OCI-LY7 (cell line): ENCODE data around the gene AURKAIP1. TPM values are rescaled to one million over a fixed set of nuclear protein-coding genes. Genes with fewer than 3 reads are reported as not detected.

Experiments
- BruUV-seq: library from RNA; stranded (reverse); fragments of 400-500 nt; replicated peaks from 2 replicates; lab custom pipeline; 2021; lab: Mats Ljungman, UMichigan
- CTCF ChIA-PET: fragments of 300-600 bp; sonication (Branson Sonifier 250); formaldehyde crosslinking; loops from one replicate; lab custom pipeline; 2022; ENCODE audit warnings: antibody characterized with exemption; ENCODE audit not compliant: unreplicated experiment; lab: Charles Lee
- POLR2A ChIA-PET: fragments of 300-600 bp; sonication (Branson Sonifier 250); formaldehyde crosslinking; loops from one replicate; lab custom pipeline; 2022; ENCODE audit warnings: antibody characterized with exemption; lab: Charles Lee
- DNase-seq: peaks from one replicate; pipeline ENCODE4 v3.0.0-alpha.2; 2015; ENCODE audit warnings: low spot score
- H2AFZ ChIP-seq: fragments of 200-600 bp; sonication (generic), shearing (Covaris generic); 2 replicates; pipeline ENCODE4 v1.6.1; 2014; ENCODE audit warnings: mild to moderate bottlenecking, antibody characterized with exemption, low read length, moderate library complexity
- H3K27ac ChIP-seq: fragments of 200-600 bp; sonication (generic); 2 replicates; pipeline ENCODE4 v1.5.1; 2014; ENCODE audit warnings: mixed run types, low read depth, mild to moderate bottlenecking, moderate library complexity, low read length, inconsistent platforms; ENCODE audit not compliant: poor library complexity, severe bottlenecking
- H3K36me3 ChIP-seq: fragments of 200-600 bp; sonication (generic); 2 replicates; pipeline ENCODE4 v1.6.1; 2014; ENCODE audit warnings: mild to moderate bottlenecking, antibody characterized with exemption, low read length, moderate library complexity, mixed read lengths; ENCODE audit not compliant: insufficient read depth
- H3K4me1 ChIP-seq: fragments of 200-600 bp; sonication (generic); 2 replicates; pipeline ENCODE4 v1.5.1; 2014; ENCODE audit warnings: mild to moderate bottlenecking, low read length; ENCODE audit not compliant: insufficient read depth, poor library complexity, severe bottlenecking
- H3K4me2 ChIP-seq: fragments of 200-600 bp; sonication (generic); 2 replicates; pipeline ENCODE4 v1.6.1; 2014; ENCODE audit warnings: mild to moderate bottlenecking, low read length
- H3K4me3 ChIP-seq: fragments of 200-600 bp; sonication (generic); 2 replicates; pipeline ENCODE4 v1.5.1; 2014; ENCODE audit warnings: mild to moderate bottlenecking, low read depth, low read length; ENCODE audit not compliant: poor library complexity, severe bottlenecking
- H3K79me2 ChIP-seq: fragments of 200-600 bp; sonication (generic); 2 replicates; pipeline ENCODE4 v1.6.1; 2016; ENCODE audit warnings: low read depth, mild to moderate bottlenecking, low read length, moderate library complexity, mixed read lengths; ENCODE audit not compliant: insufficient read depth
- H3K9me2 ChIP-seq: fragments of 200-600 bp; sonication (generic); 2 replicates; pipeline ENCODE4 v1.6.1; 2016; ENCODE audit warnings: mild to moderate bottlenecking, low read length, mixed read lengths; ENCODE audit not compliant: insufficient read depth
- H3K9me3 ChIP-seq: fragments of 200-600 bp; sonication (generic); 2 replicates; pipeline ENCODE4 v1.6.1; 2014; ENCODE audit warnings: mild to moderate bottlenecking, mixed run types, low read length, mixed read lengths
- H4K20me1 ChIP-seq: fragments of 200-600 bp; sonication (generic); 2 replicates; pipeline ENCODE4 v1.6.1; 2014; ENCODE audit warnings: mild to moderate bottlenecking, antibody characterized with exemption, low read length, moderate library complexity, mixed read lengths; ENCODE audit not compliant: insufficient read depth
- CTCF ChIP-seq: fragments of 200-600 bp; sonication (generic); conservative IDR thresholded peaks from 2 replicates; pipeline ENCODE4 v1.5.1; 2014; ENCODE audit warnings: mild to moderate bottlenecking, antibody characterized with exemption, low read length, moderate library complexity, mixed read lengths
- EZH2phosphoT487 ChIP-seq: fragments of 200-600 bp; sonication (generic); IDR thresholded peaks from 2 replicates; pipeline ENCODE4 v1.6.1; 2018; ENCODE audit warnings: low read depth, borderline replicate concordance, mild to moderate bottlenecking, mixed run types, antibody characterized with exemption, low read length, moderate library complexity, mixed read lengths
- intact Hi-C: fragments of 100-400 bp; cut with micrococcal nuclease; formaldehyde crosslinking; loops from one replicate; pipeline ENCODE4 v1.10.0; 2022; ENCODE audit not compliant: unreplicated experiment
- total RNA-seq, 2 experiments: library from RNA; depleted of rRNA in 1 of 2; stranded (reverse); fragments of >200 nt in 1 of 2; shearing (Covaris generic) in 1 of 2; gene quantifications; 2 replicates each; pipeline ENCODE4 v1.2.3, GENCODE V29; 2014 to 2022

AURKAIP1 gene
- total RNA-seq, 2 experiments from 2014 or later: 163 to 172 TPM

GRCh38 chr1:1421147-1421906 is 46.3 kb upstream of the AURKAIP1 start, which contains the start of gene ANKRD65:
Gene ANKRD65 (minus strand): TSS chr1:1421276. CDS start chr1:1421005, 271 bp downstream.
- H4K20me1 ChIP-seq: no peaks in the 10 kb centered on the region
- no TSS peak for BruUV-seq
- no peak for DNase-seq
- H3K4me1 ChIP-seq: no peaks in the 10 kb centered on the region
- no peak within 1 kb of the TSS for H3K27ac ChIP-seq
- H3K4me2 ChIP-seq: no peak within 1 kb of the TSS
- ChIA-PET POLR2A (no interaction called here), CTCF (no interaction called here)
- H3K9me2 ChIP-seq: no peaks in the 10 kb centered on the region
- no peaks in the 10 kb centered on the region for H3K36me3 ChIP-seq
- TF ChIP-seq EZH2phosphoT487 (no peak), CTCF (no peak)
- no peak within 1 kb of the TSS for H2AFZ ChIP-seq
- intact Hi-C loops: no loop called here
- H3K4me3 ChIP-seq: no peak within 1 kb of the TSS
- no peaks in the 10 kb centered on the region for H3K9me3 ChIP-seq
- no peaks in the 10 kb centered on the region for H3K79me2 ChIP-seq

- Histone ChIP-seq H2AFZ (no peak overlapping the region), H3K4me3 (no peak overlapping the region), H3K9me2 (no peaks in the 10 kb centered on the region), H3K9me3 (no peaks in the 10 kb centered on the region), H4K20me1 (no peaks in the 10 kb centered on the region), H3K4me1 (no peaks in the 10 kb centered on the region), H3K79me2 (no peaks in the 10 kb centered on the region), H3K36me3 (no peaks in the 10 kb centered on the region), H3K27ac (no peak overlapping the region), H3K4me2 (no peak overlapping the region)
- ChIA-PET POLR2A (no interaction called here), CTCF (no interaction called here)
- DNase-seq: no peak
- no peak for TF ChIP-seq CTCF
- TF ChIP-seq EZH2phosphoT487: no peak
- BruUV-seq: no TSS peak
- intact Hi-C loops: no loop called here
These were observed 45.7 kb upstream of the AURKAIP1 start for GRCh38 chr1:1420654-1421141.
